ENCODE results near the gene NUCB1. TPM values are rescaled to one million over a fixed set of nuclear protein-coding genes. Genes with fewer than 3 reads are reported as not detected.
A peak's percentile ranks its signal among the peaks of the same experiment; 100 is the strongest.

NUCB1 gene
- total and polyA plus RNA-seq, 9 of the 15 experiments (the other 6 are each of a cell fraction or from before 2014, with no cell fraction given): 3.1 to 153 (median 71.7) TPM

GRCh38 chr19:48878196-48879024 lies 21.7 kb upstream of the NUCB1 start (continued):
- peak; percentile 89 for TF ChIP-seq MGA (IDR thresholded peaks at IDR 0.05)
- peak; percentile 35 to 43; a peak in 3 of 4 replicates for TF ChIP-seq NRF1 (conservative IDR thresholded peaks at IDR 0.05 in 1 of 2, IDR thresholded peaks at IDR 0.05 in 1 of 2)
- peak; percentile 33; the same call in 1 of the 2 replicates for TF ChIP-seq KAT7 (CRISPR knock-in tag; IDR thresholded peaks at IDR 0.05; ENCODE audit: borderline replicate concordance)
- no peak for TF ChIP-seq ASH1L (IDR thresholded peaks at IDR 0.05; ENCODE audit: borderline replicate concordance, low read depth, partially characterized antibody)
- 0 out of 2 replicates have a peak, but pooled peaks have one; percentile 32 for TF ChIP-seq PTTG1 (tag; IDR thresholded peaks at IDR 0.05; ENCODE audit: low read depth)
- TF ChIP-seq SNRNP70 (optimal IDR thresholded peaks at IDR 0.05; ENCODE audit: low read depth, low read length): no peak
- TF ChIP-seq CC2D1A (IDR thresholded peaks at IDR 0.05): peak; percentile 98
- peak; percentile 31; the same call in 1 of the 2 replicates for TF ChIP-seq ZBTB7A (IDR thresholded peaks at IDR 0.05; ENCODE audit: borderline replicate concordance, control insufficient read depth, low read depth, low read length)
- TF ChIP-seq CREM (IDR thresholded peaks at IDR 0.05; ENCODE audit: low read depth): peak; percentile 88
- TF ChIP-seq, protein P1, sequence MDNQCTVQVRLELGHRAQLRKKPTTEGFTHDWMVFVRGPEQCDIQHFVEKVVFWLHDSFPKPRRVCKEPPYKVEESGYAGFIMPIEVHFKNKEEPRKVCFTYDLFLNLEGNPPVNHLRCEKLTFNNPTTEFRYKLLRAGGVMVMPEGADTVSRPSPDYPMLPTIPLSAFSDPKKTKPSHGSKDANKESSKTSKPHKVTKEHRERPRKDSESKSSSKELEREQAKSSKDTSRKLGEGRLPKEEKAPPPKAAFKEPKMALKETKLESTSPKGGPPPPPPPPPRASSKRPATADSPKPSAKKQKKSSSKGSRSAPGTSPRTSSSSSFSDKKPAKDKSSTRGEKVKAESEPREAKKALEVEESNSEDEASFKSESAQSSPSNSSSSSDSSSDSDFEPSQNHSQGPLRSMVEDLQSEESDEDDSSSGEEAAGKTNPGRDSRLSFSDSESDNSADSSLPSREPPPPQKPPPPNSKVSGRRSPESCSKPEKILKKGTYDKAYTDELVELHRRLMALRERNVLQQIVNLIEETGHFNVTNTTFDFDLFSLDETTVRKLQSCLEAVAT (IDR thresholded peaks at IDR 0.05): peak; percentile 29 to 46; a peak in 2 of 4 replicates
- TF ChIP-seq XRCC4 (IDR thresholded peaks at IDR 0.05; ENCODE audit: extremely low read depth, insufficient read depth, insufficient read length): no peak
- TF ChIP-seq TEAD1 (CRISPR knock-in tag; IDR thresholded peaks at IDR 0.05): peak; percentile 97 to 100
- TF ChIP-seq ZNF778 (CRISPR knock-in tag; IDR thresholded peaks at IDR 0.05): no peak
- TF ChIP-seq ZNF507 (tag; conservative IDR thresholded peaks at IDR 0.05): no peak
